Ovary (tissue), 3 donors: Measurements from ENCODE around the gene MYO3B.

Experiments used
- POLR2A ChIP-seq: fragments of 450-650 bp; IDR thresholded peaks from one replicate; pipeline ENCODE4 v1.6.1; 2017; ENCODE audit warnings: antibody characterized with exemption, mild to moderate bottlenecking, moderate library complexity
- TF ChIP-seq, protein P1 (sequence below), 3 donors: fragments of 450-650 bp in 2 of 3; fragments of 200-600 bp in 1 of 3; IDR thresholded peaks; one replicate each; pipeline versions ENCODE4 v1.5.1 to v1.8.0; 2016 to 2022; ENCODE audit warnings: antibody characterized with exemption in 3 of 3, mild to moderate bottlenecking in 1 of 3
- donor health status: DM: no; HTN: no; CAD: no.

DNA sequence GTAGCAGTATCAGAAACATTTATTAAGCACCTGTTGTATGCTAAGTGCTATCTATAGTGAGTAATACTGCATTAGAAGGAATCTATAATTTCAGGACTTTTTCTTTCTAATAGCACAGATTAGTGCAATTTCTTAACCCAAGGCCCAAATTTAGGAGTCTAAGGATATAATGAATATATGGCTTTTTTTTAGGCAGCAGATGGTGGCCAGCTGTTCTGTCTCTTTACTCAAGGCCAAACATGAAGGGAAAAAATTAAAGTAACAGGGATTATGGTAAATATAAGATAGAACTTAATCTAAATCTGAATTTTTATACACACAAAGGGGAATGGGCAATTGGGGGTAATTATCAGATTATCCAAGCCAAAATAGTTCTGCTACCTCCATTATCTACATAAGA, 306.6 kb downstream of the MYO3B start:
- TF ChIP-seq, protein P1, sequence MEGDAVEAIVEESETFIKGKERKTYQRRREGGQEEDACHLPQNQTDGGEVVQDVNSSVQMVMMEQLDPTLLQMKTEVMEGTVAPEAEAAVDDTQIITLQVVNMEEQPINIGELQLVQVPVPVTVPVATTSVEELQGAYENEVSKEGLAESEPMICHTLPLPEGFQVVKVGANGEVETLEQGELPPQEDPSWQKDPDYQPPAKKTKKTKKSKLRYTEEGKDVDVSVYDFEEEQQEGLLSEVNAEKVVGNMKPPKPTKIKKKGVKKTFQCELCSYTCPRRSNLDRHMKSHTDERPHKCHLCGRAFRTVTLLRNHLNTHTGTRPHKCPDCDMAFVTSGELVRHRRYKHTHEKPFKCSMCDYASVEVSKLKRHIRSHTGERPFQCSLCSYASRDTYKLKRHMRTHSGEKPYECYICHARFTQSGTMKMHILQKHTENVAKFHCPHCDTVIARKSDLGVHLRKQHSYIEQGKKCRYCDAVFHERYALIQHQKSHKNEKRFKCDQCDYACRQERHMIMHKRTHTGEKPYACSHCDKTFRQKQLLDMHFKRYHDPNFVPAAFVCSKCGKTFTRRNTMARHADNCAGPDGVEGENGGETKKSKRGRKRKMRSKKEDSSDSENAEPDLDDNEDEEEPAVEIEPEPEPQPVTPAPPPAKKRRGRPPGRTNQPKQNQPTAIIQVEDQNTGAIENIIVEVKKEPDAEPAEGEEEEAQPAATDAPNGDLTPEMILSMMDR (IDR thresholded peaks at IDR 0.05), result no peak
- TF ChIP-seq POLR2A, result no peak
